Kidney epithelial cell (primary cell): ENCODE data around the gene MAD1L1. TPM values are rescaled to one million over a fixed set of nuclear protein-coding genes. Genes with fewer than 3 reads are reported as not detected.

Experiments
- DNase-seq: peaks from one replicate; pipeline ENCODE4 v3.0.0-alpha.2; 2010; ENCODE audit warnings: low read depth
- H3K27me3 ChIP-seq: 2 replicates; pipeline ENCODE4 v1.6.0; 2011; ENCODE audit warnings: low read length; ENCODE audit not compliant: control insufficient read depth, insufficient read depth
- H3K36me3 ChIP-seq: 2 replicates; pipeline ENCODE4 v1.5.1; 2011; ENCODE audit warnings: low read length; ENCODE audit not compliant: control insufficient read depth, insufficient read depth
- H3K4me3 ChIP-seq: 2 replicates; pipeline ENCODE4 v1.5.1; 2011; ENCODE audit warnings: low read depth, mild to moderate bottlenecking, control low read depth, low read length
- total RNA-seq: library from RNA; depleted of rRNA; stranded (reverse); fragments of >200 nt; gene quantifications from 2 replicates; pipeline ENCODE4 v1.2.3, GENCODE V29; 2015
- TF ChIP-seq, protein P1 (sequence below): IDR thresholded peaks from 2 replicates; pipeline ENCODE4 v1.5.1; 2011; ENCODE audit warnings: mild to moderate bottlenecking, moderate library complexity, low read length, control low read depth, inconsistent platforms; ENCODE audit not compliant: insufficient read depth, poor library complexity, severe bottlenecking

The MAD1L1 gene
- total RNA-seq, 1 donor from 2014 or later: 61.2 TPM

DNA sequence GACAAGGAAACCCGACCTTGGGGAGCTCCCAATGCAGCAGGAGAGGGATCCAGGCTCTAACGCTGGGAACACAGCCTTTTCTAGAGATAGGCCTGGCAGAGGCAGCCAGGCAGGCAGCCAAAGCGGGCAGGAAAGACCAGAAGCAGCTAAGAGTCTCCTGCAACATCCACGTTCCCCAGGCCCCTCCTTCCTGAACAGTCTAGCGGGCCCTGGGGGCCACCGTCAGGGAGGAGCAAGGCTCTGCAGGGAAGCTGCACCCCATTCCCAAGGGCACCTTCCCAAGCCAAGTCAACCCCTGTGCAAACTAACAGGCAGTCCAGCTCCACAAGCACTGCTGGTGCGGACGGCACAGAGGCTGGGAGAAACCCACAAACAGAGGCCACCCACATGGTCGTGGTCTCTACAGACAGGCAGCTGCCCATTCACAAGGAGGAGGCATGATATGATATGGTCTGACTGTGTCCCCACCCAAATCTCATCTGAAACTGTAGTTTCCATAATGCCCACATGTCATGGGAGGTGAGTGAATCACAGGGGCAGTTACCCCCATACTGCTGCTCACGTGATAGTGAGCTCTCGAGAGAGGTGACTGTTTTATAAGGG lies 115.7 kb downstream of the MAD1L1 start:
- TF ChIP-seq, protein P1, sequence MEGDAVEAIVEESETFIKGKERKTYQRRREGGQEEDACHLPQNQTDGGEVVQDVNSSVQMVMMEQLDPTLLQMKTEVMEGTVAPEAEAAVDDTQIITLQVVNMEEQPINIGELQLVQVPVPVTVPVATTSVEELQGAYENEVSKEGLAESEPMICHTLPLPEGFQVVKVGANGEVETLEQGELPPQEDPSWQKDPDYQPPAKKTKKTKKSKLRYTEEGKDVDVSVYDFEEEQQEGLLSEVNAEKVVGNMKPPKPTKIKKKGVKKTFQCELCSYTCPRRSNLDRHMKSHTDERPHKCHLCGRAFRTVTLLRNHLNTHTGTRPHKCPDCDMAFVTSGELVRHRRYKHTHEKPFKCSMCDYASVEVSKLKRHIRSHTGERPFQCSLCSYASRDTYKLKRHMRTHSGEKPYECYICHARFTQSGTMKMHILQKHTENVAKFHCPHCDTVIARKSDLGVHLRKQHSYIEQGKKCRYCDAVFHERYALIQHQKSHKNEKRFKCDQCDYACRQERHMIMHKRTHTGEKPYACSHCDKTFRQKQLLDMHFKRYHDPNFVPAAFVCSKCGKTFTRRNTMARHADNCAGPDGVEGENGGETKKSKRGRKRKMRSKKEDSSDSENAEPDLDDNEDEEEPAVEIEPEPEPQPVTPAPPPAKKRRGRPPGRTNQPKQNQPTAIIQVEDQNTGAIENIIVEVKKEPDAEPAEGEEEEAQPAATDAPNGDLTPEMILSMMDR: no peak
- Histone ChIP-seq H3K36me3 (no peaks in the 10 kb centered on the region), H3K27me3 (no peaks in the 10 kb centered on the region), H3K4me3 (no peak overlapping the region)
- no peak for DNase-seq

- H3K36me3 ChIP-seq: no peaks in the 10 kb centered on the region
- TF ChIP-seq, protein P1: no peak
- H3K4me3 ChIP-seq: no peak overlapping the region
- no peaks in the 10 kb centered on the region for H3K27me3 ChIP-seq
- DNase-seq: no peak
These were observed 116.3 kb downstream of the MAD1L1 start for GRCh38 chr7:2116448-2116810.

GRCh38 chr7:2115760-2116447 lies 116.8 kb downstream of the MAD1L1 start:
- DNase-seq: no peak
- TF ChIP-seq, protein P1: no peak
- Histone ChIP-seq H3K36me3 (no peaks in the 10 kb centered on the region), H3K4me3 (no peak overlapping the region), H3K27me3 (no peaks in the 10 kb centered on the region)

GRCh38 chr7:2114926-2115759 lies 117.6 kb downstream of the MAD1L1 start:
- H3K4me3 ChIP-seq: no peak overlapping the region
- TF ChIP-seq, protein P1: no peak
- no peaks in the 10 kb centered on the region for H3K36me3 ChIP-seq
- no peak for DNase-seq
- H3K27me3 ChIP-seq: no peaks in the 10 kb centered on the region

DNA sequence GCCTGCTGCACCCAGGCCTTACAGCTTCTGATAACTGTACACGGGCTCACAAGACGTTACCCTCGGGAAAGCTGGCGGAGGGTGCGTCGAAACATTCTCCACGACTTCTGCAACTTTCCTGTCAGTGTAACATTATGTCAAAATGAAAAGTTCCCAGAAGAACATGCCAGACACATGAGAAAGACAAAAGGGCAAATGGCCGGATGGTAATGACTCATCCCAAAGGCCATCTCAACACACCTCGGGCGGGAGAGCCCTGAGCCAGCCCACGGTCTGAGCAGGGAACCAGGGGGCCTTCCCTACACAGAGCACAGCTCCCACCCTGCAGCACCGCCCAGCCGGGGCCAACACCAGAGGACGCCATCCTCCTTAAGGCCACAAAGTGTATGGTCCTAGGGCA lies 118.7 kb downstream of the MAD1L1 start:
- TF ChIP-seq, protein P1: no peak
- Histone ChIP-seq H3K36me3 (no peaks in the 10 kb centered on the region), H3K4me3 (no peak overlapping the region), H3K27me3 (no peaks in the 10 kb centered on the region)
- DNase-seq: no peak
